22Rv1 (cell line): ENCODE measurements around the gene SCNN1A.

Experiments
- CTCF ChIP-seq: fragments of 450-650 bp; IDR thresholded peaks from 2 replicates; pipeline ENCODE4 v1.5.1; 2017; ENCODE audit warnings: mild to moderate bottlenecking
- ZFX ChIP-seq: fragments of 450-650 bp; IDR thresholded peaks from 2 replicates; pipeline ENCODE4 v1.6.1; 2017; ENCODE audit warnings: antibody characterized with exemption, borderline replicate concordance

DNA sequence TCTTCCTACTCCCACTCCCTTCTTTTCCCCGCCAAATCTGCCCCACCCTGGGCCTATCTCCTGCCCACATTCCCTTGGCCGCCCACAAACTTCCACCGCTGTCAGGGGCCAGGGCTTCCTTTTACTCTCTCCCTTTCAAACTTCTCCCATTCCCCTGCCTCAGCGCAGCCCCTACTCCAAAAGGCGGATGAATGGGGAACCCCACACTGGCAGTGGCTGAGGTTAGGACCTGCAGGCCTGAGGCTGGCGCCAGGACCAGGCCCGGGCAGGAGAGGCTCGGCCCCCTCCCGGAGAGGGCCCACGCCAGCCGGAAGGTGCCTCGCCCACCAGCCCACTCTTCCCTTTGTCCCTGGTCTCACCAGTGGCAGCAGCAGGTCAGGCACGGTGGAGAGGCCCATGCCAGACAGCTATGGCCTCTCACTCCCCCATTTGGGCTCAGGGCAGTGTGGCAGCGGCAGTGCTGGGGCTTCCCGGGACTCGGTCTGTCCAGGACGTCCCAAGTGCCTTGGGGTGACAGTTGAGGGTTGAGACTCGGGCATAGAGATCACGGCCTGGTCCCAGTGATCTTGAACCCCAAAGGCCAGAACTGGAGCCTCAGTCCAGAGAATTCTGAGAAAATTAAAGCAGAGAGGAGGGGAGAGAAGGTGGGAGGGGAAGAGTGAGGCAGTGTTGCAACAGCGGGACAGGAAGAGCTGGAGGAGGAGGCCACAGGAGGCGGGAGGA is 33.8 kb downstream of the SCNN1A start, which contains the start of gene TNFRSF1A:
- no peak for TF ChIP-seq CTCF
- TF ChIP-seq ZFX, result peak; percentile 75; the same call in 1 of the 2 replicates
